Endothelial cell (in vitro differentiated cells): ENCODE data around the gene SCNN1B. TPM values are rescaled to one million over a fixed set of nuclear protein-coding genes. Genes with fewer than 3 reads are reported as not detected.

Experiments used
- DNase-seq: peaks from one replicate; pipeline ENCODE4 v3.0.0; 2021; ENCODE audit warnings: low spot score
- H3K27ac Mint-ChIP-seq: one replicate; pipeline ENCODE4 v1.8.0; 2021; ENCODE audit warnings: mixed read lengths, inconsistent platforms; ENCODE audit not compliant: unreplicated experiment
- H3K27me3 Mint-ChIP-seq: one replicate; pipeline ENCODE4 v1.8.0; 2021; ENCODE audit warnings: mild to moderate bottlenecking, moderate library complexity, mixed read lengths, inconsistent platforms; ENCODE audit not compliant: unreplicated experiment
- H3K36me3 Mint-ChIP-seq: one replicate; pipeline ENCODE4 v1.8.0; 2021; ENCODE audit warnings: mild to moderate bottlenecking, low read depth, mixed read lengths, inconsistent platforms; ENCODE audit not compliant: unreplicated experiment
- H3K4me1 Mint-ChIP-seq: one replicate; pipeline ENCODE4 v1.8.0; 2021; ENCODE audit warnings: mild to moderate bottlenecking, mixed read lengths, inconsistent platforms; ENCODE audit not compliant: unreplicated experiment
- H3K4me3 Mint-ChIP-seq: one replicate; pipeline ENCODE4 v1.8.0; 2021; ENCODE audit warnings: mild to moderate bottlenecking, mixed read lengths, inconsistent platforms; ENCODE audit not compliant: unreplicated experiment
- H3K9me3 Mint-ChIP-seq: one replicate; pipeline ENCODE4 v1.8.0; 2021; ENCODE audit warnings: mixed read lengths, inconsistent platforms; ENCODE audit not compliant: unreplicated experiment
- CTCF ChIP-seq: fragments of 200-600 bp; sonication (generic); IDR thresholded peaks from one replicate; pipeline ENCODE4 v1.5.0; 2021; ENCODE audit warnings: antibody characterized with exemption; ENCODE audit not compliant: unreplicated experiment
- total RNA-seq: library from RNA; stranded (reverse); fragmentation: NEBNext Ultra II Directional; extraction: Animal tissue kit (Norgen Biotek cat#: 25700); gene quantifications from one replicate; pipeline ENCODE4 v1.2.1, GENCODE V29; 2021; ENCODE audit not compliant: unreplicated experiment

Gene SCNN1B
- total RNA-seq, 1 donor from 2014 or later = not detected

GRCh38 chr16:23333831-23334456 lies 31.8 kb downstream of the SCNN1B start:
- peaks cover 4% of the 10 kb centered on the region for H3K4me1 Mint-ChIP-seq
- peaks cover 2% of the 10 kb centered on the region for H3K27me3 Mint-ChIP-seq
- DNase-seq = no peak
- no peak overlapping the region for H3K27ac Mint-ChIP-seq
- no peaks in the 10 kb centered on the region for H3K9me3 Mint-ChIP-seq
- no peak for TF ChIP-seq CTCF
- H3K4me3 Mint-ChIP-seq = no peak overlapping the region
- H3K36me3 Mint-ChIP-seq = no peaks in the 10 kb centered on the region

DNA sequence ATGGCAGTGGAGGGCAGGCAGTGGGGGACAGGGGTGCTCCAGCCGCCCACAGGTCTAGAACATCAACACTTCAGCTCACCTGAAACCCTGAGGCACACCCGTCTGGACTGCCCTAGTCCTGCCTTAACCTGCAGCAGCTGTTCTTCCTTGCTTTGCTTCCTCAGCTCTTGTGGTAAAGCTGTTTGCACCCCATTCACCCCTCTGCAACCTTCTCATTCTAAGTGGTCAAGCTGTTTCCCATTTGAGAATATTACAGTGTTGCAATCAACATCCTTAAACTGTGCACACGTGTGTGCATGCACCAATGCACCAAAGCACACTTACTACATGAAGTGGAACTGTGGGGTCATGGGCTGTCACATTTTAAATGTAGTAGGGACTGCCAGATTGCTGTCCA lies 32.4 kb downstream of the SCNN1B start:
- Mint-ChIP-seq H3K36me3 (no peaks in the 10 kb centered on the region), H3K27ac (no peak overlapping the region), H3K9me3 (no peaks in the 10 kb centered on the region), H3K4me1 (peaks cover 4% of the 10 kb centered on the region), H3K4me3 (no peak overlapping the region), H3K27me3 (peaks cover 1% of the 10 kb centered on the region)
- no peak for DNase-seq
- no peak for TF ChIP-seq CTCF

GRCh38 chr16:23334950-23335349 lies 32.8 kb downstream of the SCNN1B start:
- peaks cover 4% of the 10 kb centered on the region for H3K4me1 Mint-ChIP-seq
- no peaks in the 10 kb centered on the region for H3K27me3 Mint-ChIP-seq
- H3K4me3 Mint-ChIP-seq = no peak overlapping the region
- no peaks in the 10 kb centered on the region for H3K9me3 Mint-ChIP-seq
- TF ChIP-seq CTCF = no peak
- DNase-seq = no peak
- H3K27ac Mint-ChIP-seq = no peak overlapping the region
- H3K36me3 Mint-ChIP-seq = no peaks in the 10 kb centered on the region

DNA sequence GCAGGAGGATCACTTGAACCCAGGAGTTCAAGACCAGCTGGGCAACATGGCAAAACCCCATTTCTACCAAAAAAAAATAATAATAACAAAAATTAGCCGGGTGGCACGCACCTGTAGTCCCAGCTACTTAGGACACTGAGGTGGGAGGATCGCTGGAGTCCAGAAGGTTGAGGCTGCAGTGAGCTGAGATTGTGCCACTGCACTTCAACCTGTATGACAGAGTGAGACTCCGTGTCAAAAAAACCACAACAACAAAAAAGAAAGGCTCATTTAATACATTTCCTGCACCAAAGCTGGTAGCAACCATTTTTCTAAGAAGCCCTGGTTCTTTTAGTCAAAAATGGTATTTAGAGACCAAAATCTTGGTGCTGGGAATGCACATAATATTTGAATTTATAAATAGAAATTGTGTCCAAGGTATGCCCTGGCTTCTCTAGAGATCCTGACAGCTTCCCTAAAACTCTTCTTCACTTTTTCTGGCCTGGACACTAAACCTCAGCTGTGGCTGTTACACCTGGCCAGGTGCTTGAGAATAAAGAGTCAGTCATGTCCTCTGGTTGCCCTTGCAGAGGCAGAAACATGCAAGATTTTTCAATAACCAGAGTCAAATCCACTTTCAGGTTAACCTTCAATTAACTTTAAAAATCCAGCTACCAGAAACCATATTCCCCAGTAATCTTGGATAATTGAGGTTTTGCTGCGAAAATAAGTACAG lies 35.9 kb downstream of the SCNN1B start:
- no peak for DNase-seq
- no peaks in the 10 kb centered on the region for H3K9me3 Mint-ChIP-seq
- no peak overlapping the region for H3K27ac Mint-ChIP-seq
- no peaks in the 10 kb centered on the region for H3K36me3 Mint-ChIP-seq
- H3K4me1 Mint-ChIP-seq = no peaks in the 10 kb centered on the region
- no peak overlapping the region for H3K4me3 Mint-ChIP-seq
- no peak for TF ChIP-seq CTCF
- H3K27me3 Mint-ChIP-seq = no peaks in the 10 kb centered on the region

DNA sequence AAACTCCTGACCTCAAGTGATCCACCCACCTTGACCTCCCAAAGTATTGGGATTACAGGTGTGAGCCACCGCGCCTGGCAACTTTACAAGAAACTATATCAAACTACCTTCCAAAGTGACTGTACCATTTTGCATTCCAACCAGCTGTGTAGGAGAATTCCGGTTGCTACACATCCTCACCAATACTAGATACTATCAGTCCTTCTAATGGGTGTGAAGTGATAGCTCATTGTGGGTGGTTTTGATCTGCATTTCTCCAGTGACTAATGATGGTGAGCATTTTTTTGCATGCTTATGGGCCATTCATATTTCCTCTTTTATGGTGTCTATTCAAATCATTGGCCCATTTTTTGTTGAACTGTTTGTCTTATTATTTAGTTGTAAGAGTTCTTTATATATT lies 37.7 kb downstream of the SCNN1B start:
- Mint-ChIP-seq H3K27ac (no peak overlapping the region), H3K36me3 (no peaks in the 10 kb centered on the region), H3K4me3 (no peak overlapping the region), H3K27me3 (no peaks in the 10 kb centered on the region), H3K4me1 (no peaks in the 10 kb centered on the region), H3K9me3 (no peaks in the 10 kb centered on the region)
- DNase-seq = no peak
- TF ChIP-seq CTCF = no peak
